NCI-H510A (cell line): ENCODE results near the gene SLC9A9.
"Not testable (repeated sequence)": the region's sequence is repeated elsewhere in the genome, so short reads cannot be mapped to it uniquely, and the experiment has no call there.

Experiments
- DNase-seq: peaks from one replicate; lab custom pipeline; 2025; lab: John Stamatoyannopoulos, UW

The SLC9A9 gene

DNA sequence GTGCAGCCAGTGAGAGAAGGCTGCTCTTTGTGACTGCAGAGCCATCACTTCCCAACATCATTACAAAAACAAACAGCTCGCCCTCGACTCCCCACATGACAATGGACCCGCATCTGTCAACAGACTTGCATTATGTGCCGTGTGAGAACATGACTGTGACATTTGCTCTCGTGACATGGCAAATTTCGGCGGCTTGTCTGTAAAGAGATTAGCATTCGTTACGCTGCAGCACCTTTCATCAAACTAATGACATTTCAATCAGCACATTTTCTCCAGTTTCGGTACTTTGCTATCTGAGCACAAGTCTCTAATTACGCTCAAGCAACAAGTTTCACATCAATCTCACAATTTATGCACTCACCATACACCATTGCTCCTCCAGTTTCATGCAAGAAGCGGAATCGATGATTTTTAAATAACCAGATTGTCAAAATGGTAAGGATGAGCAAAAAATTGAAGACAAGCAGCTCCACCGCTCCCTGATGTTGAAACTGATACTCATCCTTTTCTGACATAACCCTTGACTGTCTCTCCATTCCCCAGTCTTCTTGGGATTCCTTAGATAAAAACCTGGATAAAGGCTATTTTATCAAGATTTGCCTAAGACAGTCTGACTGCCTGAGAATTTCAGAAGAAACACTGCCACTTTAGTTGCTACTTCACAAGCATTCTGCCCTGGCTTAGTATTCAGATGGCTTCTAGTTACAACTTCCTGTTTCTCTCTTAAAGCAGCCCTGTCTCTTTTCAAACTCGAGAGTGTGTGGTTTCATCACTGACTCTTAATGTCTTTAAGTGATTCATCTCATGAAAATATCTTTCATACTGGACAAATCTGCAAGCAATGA lies at the start of gene SLC9A9:
SLC9A9 (minus strand) TSS at position 682 of the 845 bp plus-strand sequence; CDS start at position 536, 146 bp downstream.
- DNase-seq, result no peak

DNA sequence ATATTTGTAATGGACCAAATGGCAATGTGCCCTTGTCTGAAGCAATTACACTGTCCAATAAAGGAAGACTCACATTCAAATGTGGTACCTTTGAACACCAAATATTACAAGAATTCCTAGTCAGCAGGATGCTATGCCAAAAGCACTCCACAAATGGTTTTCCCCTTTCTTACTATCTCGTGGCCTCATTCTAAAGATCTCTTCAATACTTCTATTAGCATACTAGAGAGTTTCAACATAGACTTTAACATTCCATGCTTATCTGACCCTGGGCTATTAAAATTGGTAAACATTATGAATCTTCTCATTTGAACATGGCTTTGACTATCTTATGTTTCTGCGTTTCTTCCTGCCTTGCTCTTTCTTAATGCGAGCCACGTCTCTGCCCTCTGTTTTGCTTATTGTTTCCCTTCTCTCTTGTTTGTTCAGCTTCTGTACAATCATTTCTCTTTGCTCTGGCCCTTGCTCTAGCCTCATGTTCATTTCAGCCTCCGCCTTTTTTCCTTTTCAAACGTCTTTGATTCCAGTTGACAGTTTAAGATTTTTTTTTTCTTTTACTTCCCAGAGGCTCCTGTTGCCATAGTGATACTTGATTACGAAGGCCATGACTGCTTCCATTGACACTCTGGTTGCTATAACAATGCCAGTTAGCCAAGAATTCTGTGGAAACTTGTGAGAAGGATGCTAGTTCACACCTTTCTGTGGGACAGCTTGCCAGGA lies 49.5 kb upstream of the SLC9A9 start:
- DNase-seq, result no peak

DNA sequence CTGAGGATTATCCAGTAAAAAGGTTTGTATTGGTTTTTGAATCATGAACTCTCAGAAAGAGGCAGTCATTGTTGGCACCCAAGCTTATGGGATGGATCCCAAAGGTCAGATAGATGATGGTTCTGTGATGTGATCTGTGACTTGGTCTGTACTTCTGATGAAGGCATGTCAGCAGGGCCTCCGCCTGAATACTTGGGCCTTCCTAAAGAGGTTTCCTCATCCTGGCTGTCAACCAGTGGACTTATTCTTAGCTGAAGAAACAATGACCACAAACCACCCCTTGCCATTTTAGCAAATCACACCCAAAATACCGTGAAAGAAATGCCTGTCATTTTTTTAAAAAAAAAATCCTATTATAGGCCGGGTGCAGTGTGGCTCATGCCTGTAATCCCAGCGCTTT lies 48.2 kb upstream of the SLC9A9 start:
- DNase-seq, result no peak

DNA sequence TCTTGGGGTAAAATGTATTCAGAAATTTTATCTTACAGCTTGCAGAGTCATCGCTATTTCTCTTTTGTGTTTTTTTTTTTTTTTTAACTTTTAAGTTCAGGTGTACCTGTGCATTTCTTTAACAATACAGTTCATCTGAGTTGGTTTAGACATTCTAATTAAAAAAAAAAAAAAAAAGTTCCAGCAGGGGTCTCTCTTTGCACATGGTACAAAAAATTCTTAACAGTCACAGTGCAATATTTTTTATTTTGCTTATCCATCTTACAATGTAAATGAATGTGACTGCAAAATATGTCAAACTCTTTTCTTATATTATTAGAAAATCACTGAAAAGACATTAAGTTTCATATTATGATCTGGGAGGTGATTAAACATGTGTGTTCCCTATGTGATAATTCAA lies 47.5 kb upstream of the SLC9A9 start:
- DNase-seq, result no peak

DNA sequence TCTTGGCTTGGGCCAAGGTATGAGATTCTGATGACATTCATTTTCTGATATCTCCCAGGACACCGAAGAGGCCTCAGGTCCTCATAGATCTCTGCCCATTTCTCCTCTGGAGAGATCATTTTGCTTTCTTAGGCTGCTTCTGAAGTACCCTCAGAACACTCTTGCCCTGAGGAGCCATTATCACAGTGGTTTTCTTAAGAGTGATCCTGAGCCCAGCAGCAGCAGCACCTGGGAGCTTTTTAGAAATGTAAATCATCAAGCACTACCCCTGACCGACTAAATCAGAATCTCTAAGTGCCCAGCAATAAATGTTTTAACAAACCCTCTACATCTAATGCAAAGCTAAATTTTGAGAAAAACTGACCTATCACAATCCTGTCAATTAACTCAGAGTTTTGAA lies 40.6 kb upstream of the SLC9A9 start:
- DNase-seq, result no peak

DNA sequence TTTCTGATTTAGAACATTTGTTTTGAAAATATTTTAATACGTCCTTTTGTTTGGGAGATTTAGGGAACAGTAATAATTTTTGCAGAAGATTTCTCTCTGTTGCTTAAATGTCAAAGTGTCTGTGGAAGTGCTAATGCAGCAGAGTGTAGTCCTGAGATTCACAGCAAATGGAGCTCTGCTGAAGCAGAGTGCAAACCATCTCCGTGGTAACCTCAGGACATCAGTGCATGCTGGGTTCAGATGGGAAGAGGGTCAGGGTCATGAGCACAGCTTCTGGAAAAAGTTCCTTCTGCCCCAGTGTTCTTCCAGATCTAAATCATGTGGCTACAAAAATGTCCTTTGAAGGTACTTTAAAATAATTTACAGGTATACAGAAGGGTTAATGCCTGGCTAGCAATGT lies 39.9 kb upstream of the SLC9A9 start:
- DNase-seq, result no peak

DNA sequence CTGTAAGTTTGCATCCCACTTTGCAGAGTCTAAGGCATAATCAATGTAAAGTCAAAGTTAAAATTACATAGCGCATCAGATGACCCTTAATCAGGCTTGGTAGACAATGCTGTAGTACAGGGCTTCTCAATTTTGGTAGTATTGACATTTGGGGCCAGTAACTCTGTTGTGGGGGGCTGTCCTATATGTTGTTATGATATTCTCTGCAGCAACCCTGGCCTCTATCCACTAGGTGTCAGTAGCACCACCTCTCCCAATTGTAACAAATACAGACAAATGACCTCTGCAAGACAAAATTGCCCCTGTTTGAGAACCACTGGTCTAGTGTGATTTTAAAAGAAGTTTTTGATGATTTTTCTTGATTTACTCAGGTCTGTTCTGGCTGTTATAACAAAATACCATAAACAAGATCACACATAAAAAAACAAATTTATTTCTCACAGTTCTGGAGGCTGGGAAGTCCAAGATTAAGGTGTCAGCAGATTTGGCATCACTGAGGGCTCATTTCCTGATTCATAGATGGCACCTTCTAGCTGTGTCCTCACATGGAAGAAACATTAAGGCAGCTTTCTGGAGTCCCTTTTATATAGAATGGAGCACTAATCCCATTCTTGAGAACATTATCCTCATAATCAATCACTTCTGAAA lies 37.6 kb upstream of the SLC9A9 start:
- no peak for DNase-seq

DNA sequence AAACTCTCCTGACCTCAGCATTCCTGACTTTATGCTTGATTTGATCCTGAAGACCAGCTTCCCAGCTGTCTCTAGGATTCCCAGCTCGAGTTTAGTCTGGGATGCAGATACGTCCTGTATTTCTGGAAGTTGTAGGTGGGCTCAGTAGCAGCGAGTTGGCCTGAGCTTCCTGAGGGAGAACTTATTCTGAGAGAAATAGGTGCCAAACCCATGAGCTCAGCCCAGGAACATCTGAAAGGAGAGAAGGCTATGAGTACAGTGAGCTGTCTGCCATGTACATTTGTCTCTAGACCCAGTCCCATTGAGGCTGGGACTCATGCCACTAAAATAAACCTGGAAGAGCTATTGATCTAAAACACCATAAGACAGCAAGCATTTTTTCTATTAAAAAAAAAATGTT lies 36.6 kb upstream of the SLC9A9 start:
- DNase-seq, result no peak

DNA sequence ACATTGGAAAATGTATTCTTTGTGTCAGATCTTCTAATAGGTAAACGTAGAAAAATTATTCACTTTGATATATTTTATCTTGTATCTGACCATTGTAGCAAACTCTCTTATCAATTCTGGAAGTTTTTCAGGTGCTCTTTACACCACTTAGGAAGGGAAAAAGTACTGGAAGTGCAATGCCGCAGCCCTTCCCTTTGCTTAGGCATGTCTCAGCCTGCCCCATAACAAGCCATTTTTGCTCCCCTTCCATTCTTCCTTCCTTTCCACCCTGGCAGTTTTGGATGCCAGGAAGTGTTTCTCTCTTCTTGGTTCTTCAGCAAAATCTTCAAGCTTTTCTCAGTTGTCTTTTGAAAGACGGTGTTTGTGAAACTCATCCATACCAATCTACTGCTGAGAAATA lies 34.9 kb upstream of the SLC9A9 start:
- no peak for DNase-seq

DNA sequence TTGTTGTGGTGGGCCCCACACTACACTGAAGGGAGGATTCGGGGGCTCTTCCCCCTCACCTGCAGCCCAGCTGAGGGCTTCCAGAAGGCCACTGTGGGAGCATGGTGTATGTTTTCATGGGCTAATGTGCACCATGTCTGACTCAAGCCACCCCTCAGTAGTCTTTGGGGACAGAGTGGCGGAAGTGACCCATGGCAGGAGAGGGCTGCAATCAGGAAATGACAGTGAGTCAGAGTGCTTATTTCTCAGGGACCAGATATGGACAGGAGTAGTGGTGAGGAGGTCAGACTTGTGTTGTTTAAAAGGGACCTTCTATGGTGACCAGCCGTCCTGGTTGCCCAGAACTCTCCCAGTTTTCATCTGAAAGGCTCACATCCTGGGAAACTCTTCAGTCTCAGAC lies 32.8 kb upstream of the SLC9A9 start:
- no peak for DNase-seq

DNA sequence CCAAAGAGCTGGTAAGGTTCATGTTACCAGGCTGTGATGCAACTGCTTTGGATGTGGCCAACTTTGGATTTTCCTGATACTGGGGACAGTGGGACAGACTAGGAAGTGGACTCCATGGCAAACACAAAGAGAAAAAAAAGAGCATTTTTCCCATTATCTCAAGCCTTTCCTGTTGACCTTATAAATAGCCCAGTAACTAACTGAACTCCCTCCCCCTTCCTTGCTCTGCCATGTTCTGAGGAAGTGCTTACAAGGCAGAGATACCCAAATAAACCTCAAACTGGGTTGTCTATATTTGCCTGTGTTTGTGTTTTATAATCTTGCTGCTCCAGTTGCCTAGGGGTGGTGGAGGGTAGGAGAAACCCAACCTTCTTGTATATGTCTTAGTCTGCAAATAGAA lies 27.3 kb upstream of the SLC9A9 start:
- DNase-seq, result no peak

DNA sequence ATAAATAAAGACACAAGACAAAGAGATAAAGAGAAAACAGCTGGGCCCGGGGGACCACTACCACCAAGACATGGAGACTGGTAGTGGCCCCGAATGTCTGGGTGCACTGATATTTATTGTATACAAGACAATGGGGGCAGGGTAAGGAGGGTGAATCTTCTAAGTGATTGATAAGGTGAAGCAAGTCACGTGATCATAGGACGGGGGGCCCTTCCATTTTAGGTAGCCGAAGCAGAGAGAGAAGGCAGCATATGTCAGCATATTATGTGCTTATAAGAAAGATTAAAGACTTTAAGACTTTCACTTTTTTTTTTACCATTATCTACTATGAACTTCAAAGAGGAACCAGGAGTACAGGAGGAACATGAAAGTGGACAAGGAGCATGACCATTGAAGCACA lies 25.3 kb upstream of the SLC9A9 start:
- DNase-seq, result not testable (repeated sequence)

DNA sequence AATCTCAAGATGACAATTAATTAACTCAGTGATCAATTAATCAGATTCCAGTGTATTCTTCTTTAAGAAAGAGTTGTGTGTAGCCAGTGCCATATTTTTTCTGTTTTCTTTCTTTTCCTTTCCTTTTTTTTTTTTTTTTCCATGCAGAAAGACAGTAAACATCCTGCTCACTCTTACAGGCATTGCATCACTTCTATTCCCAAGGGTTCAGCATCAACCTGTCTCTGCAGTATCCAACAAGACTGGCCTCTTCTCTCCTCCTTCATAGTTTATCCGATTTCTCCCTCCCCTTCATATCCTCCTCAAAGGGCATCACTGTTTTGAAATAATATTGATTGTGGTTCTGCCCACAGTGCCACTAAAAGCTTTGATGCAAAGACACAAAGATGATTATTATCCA lies 17.0 kb upstream of the SLC9A9 start:
- no peak for DNase-seq

DNA sequence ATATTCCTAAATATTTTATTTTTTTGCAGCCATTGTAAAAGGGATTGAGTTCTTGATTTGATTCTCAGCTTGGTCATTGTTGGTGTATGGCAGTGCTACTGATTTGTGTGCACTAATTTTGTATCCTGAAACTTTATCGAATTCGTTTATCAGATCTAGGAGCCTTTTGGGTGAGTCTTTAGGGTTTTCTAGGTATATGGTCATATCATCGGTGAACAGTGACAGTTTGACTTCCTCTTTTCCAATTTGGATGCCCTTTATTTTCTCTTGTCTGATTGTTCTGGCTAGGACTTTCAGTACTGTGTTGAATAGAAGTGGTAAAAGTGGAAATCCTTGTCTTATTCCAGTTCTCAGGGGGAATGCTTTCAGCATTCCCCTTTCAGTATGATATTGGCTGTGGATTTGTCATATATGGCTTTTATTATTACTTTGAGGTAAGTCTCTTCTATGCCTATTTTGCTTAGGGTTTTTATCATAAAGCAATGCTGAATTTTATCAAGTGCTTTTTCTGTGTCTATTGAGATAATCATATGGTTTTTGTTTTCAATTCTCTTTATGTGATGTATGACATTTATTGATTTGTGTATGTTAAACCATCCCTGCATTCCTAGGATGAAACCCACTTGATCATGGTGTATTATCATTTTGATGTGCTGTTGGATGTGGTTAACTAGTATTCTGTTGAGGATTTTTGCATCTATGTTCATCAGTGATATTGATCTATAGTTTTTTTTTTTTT lies 11.4 kb upstream of the SLC9A9 start:
- DNase-seq, result no peak

DNA sequence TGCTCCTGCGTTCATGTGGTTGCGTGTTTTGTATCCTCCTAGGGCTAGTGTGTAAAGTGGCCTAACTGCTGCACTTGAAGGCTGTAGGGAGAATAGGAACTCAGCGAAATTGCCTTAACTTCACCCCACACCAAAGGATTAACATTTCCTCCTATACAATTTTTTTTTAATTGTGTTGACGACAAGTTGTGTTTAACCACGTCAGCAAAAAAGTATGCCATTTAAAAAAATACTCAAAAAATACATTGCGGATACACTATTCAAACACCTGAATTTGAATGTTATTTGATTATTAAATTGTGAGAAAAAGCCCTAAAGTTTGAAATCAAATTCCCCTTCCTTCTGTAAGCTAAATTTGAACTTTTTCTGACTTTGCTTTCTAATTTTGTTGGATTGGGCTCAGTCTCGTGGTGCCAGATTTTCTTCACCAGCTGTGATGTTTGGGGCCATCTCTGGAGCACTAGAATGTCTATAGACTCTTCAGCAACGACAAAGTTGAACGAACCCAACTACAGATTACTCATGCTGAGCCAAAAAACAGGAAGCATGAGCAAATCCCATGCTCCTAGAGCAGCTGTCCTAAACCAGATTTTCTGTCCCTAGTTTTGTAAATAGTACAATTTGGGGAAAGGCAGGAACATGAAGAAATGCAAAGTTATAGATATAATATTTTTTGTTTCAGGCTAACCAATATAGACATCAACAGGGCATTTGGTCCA lies 8.1 kb upstream of the SLC9A9 start:
- DNase-seq, result no peak

DNA sequence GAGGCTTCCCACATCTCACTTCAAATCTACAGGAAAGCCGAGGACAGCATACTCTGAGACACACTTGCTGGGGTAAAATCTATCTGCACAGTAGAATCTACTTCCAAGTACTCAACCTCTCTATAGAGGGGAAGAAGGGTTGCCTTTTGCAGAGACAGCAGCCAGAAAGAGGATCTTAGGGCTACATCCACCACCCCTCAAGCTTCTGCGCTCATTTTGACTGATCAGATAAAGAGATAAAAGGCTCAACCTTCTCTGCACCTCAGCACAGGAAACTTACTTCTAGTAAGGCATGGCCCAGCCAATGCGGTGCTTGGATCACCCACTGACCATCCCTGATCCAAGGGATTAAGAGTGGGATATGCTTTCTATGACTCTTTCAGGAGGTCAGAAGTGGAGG lies 6.9 kb upstream of the SLC9A9 start:
- DNase-seq, result no peak

DNA sequence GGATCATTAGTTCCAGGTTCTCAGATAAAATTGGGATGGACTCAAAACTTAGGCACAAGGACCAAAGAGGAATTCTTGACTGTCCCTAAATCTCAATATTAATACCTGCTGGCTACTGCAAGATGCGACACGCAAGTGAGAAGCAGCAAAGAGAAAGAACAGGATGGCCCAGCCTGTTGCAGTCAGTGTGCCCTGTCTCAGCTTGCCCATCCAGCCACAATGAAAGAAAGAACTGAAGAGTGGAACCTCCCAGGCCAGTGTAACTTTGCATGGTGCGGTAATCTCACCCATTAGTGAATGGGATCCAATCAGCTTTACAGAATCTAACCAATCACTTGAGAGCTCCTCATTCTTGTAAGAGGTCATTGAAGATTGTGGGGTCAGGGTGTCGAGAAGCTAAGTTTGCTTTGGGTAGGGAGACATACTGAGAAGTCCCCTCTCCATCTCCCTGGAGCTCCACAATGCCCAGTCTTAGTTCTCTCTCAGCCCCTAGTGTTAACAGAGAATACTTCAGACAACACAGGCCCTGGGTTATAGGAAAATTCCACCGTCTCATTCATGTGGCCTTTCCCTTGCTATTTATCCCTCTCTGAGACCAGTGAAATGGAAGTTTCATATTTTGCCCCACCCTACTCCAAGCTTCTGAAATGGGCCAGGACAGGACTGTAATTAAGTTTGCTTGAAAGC lies 3.2 kb upstream of the SLC9A9 start:
- no peak for DNase-seq

DNA sequence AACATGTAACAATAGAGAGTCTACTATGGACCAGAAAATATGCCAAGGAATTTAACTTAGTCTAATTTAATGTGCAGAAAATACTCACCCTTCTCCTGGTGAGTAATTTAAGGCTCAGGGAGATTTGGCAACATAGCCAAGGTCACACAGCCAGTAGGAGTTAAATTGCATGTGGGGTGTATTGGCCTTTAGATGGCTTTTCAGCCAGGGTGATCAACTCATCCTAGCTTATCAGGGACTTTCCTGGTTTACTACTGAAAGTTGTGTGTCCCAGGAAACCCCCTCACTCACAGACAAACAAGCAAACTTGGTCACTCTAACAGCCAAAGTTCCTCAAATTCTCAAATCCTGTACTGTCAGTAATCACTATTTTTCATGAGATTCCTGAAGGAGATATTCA lies 2.6 kb upstream of the SLC9A9 start:
- no peak for DNase-seq

DNA sequence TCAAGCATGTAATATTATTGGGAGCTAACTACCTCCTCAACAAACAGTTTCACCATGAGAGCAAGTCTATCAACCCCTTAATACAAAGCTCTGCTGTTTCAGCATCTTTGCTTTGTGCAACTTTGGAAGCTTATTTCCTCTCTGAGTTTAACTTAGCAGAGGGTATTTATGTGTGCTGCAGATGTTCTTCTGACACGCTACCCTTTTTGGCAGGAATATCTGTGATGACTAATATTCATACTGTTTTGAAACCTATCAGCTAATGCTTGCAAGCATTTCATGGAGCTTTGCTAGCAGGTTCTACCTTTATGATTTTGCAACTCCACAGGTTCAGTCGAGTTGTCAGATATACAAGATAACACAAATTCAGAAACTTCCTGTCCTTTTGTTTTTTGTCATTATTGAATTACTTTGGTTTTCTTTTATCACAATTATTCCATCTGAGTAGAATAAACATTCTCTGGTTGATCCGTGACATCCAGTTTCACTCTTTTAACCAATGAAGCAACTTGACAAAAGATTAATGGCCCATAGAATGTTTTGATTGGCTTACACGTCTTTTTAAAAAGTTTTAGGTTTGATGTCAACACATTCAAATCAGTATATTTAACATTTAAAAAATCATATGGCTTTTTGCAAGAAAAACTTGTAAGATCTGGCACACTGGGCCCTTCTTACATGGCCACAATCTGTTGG lies 1.7 kb upstream of the SLC9A9 start:
- no peak for DNase-seq

DNA sequence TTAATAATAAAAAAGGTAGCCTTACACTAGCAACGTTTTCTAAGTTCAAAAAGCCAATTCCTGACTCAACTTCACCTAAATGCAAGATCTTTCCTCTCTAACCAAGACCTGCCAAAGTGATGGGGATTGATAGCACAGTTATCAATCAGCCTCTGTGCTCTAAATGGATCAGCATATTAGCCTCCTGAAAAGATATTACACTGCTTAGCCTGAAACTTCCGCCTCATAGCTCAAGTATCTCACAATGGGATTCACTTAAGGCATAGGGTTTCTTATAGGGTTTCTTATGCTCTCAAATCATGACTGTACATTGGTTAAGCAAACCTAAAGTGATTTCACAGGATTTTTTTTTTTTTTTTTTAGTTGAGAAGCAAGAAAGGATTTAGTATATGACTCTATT lies 436 bp upstream of the SLC9A9 start:
- DNase-seq, result no peak
